Measurements from ENCODE around the gene TMEM72.
A peak's percentile ranks its signal among the peaks of the same experiment; 100 is the strongest.

Gene TMEM72

GRCh38 chr10:44949127-44949802 is 38.1 kb downstream of the TMEM72 start:
- DNase-seq (ENCODE audit: low read depth), result no peak
- H3K4me3 ChIP-seq (ENCODE audit: low read depth, low read length), result no peak overlapping the region

- DNase-seq (ENCODE audit: low read depth), result no peak
Measured at GRCh38 chr10:44949915-44950314, 38.8 kb downstream of the TMEM72 start.

GRCh38 chr10:44950326-44951225 is 39.4 kb downstream of the TMEM72 start:
- no peak overlapping the region for H3K4me3 ChIP-seq (ENCODE audit: low read depth, low read length)
- DNase-seq (ENCODE audit: low read depth), result no peak

More at GRCh38 chr10:44949915-44950314, 38.8 kb downstream of the TMEM72 start:
- no peak overlapping the region for H3K4me3 ChIP-seq (ENCODE audit: low read depth, low read length)

GRCh38 chr10:44951576-44952226 is 40.6 kb downstream of the TMEM72 start:
- DNase-seq (ENCODE audit: low read depth), result no peak
- no peak overlapping the region for H3K4me3 ChIP-seq (ENCODE audit: low read depth, low read length)

- H3K4me3 ChIP-seq (ENCODE audit: low read depth, low read length), result no peak overlapping the region
- DNase-seq (ENCODE audit: low read depth), result no peak
Measured at GRCh38 chr10:44952779-44953231, 41.7 kb downstream of the TMEM72 start.

- H3K4me3 ChIP-seq (ENCODE audit: low read depth, low read length), result no peak overlapping the region
- no peak for DNase-seq (ENCODE audit: low read depth)
Measured at GRCh38 chr10:44954042-44954441, 42.9 kb downstream of the TMEM72 start.

- no peak overlapping the region for H3K4me3 ChIP-seq (ENCODE audit: low read depth, low read length)
- DNase-seq (ENCODE audit: low read depth), result no peak
Measured at GRCh38 chr10:44954962-44955361, 43.8 kb downstream of the TMEM72 start.

GRCh38 chr10:44955413-44956070 is 44.4 kb downstream of the TMEM72 start:
- H3K4me3 ChIP-seq (ENCODE audit: low read depth, low read length), result no peak overlapping the region

GRCh38 chr10:44956226-44956625 is 45.1 kb downstream of the TMEM72 start:
- DNase-seq (ENCODE audit: low read depth), result no peak
- no peak overlapping the region for H3K4me3 ChIP-seq (ENCODE audit: low read depth, low read length)

More at GRCh38 chr10:44955413-44956070, 44.4 kb downstream of the TMEM72 start:
- DNase-seq (ENCODE audit: low read depth), result no peak

- H3K4me3 ChIP-seq (ENCODE audit: low read depth, low read length), result no peak overlapping the region
- no peak for DNase-seq (ENCODE audit: low read depth)
Measured at GRCh38 chr10:44956717-44957706, 45.9 kb downstream of the TMEM72 start.

GRCh38 chr10:44958196-44958897 is 47.2 kb downstream of the TMEM72 start:
- DNase-seq (ENCODE audit: low read depth), result no peak
- H3K4me3 ChIP-seq (ENCODE audit: low read depth, low read length), result peak overlapping the region; percentile 72

- no peak for DNase-seq (ENCODE audit: low read depth)
- H3K4me3 ChIP-seq (ENCODE audit: low read depth, low read length), result peak overlapping the region; percentile 72
Measured at GRCh38 chr10:44958898-44959246, 47.7 kb downstream of the TMEM72 start.

GRCh38 chr10:44959247-44960087 is 48.3 kb downstream of the TMEM72 start, which contains the start of gene RASSF4:
Gene RASSF4 (plus strand): TSS chr10:44959802. CDS start chr10:44970203, 10,401 bp downstream.
- H3K4me3 ChIP-seq (ENCODE audit: low read depth, low read length), result peak within 1 kb of the TSS; percentile 72
- peak; percentile 39 for DNase-seq (ENCODE audit: low read depth)

- no peak for DNase-seq (ENCODE audit: low read depth)
- H3K4me3 ChIP-seq (ENCODE audit: low read depth, low read length), result peak overlapping the region; percentile 72
Measured at GRCh38 chr10:44960088-44960460, 48.9 kb downstream of the TMEM72 start.

- H3K4me3 ChIP-seq (ENCODE audit: low read depth, low read length), result peak overlapping the region; percentile 72
- DNase-seq (ENCODE audit: low read depth), result no peak
Measured at GRCh38 chr10:44960482-44961229, 49.5 kb downstream of the TMEM72 start.

GRCh38 chr10:44961230-44961571 is 50.1 kb downstream of the TMEM72 start:
- no peak for DNase-seq (ENCODE audit: low read depth)

More at GRCh38 chr10:44961230-44961571, 50.1 kb downstream of the TMEM72 start:
- peak overlapping the region; percentile 72 for H3K4me3 ChIP-seq (ENCODE audit: low read depth, low read length)
